ENCODE results near the gene TRIM51G.
"Not testable (repeated sequence)": the region's sequence is repeated elsewhere in the genome, so short reads cannot be mapped to it uniquely, and the experiment has no call there.

TRIM51G gene, protein sequence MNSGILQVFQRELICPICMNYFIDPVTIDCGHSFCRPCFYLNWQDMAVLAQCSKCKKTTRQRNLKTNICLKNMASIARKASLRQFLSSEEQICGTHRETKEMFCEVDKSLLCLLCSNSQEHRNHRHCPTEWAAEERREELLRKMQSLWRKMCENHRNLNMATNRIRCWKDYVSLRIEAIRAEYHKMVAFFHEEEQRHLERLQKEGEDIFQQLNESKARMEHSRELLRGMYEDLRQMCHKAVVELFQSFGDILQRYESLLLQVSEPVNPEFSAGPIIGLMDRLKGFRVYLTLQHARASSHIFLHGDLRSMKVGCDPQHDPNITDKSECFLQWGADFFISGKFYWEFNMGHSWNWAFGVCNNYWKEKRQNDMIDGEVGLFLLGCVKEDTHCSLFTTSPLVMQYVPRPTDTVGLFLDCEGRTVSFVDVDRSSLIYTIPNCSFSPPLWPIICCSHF

DNA sequence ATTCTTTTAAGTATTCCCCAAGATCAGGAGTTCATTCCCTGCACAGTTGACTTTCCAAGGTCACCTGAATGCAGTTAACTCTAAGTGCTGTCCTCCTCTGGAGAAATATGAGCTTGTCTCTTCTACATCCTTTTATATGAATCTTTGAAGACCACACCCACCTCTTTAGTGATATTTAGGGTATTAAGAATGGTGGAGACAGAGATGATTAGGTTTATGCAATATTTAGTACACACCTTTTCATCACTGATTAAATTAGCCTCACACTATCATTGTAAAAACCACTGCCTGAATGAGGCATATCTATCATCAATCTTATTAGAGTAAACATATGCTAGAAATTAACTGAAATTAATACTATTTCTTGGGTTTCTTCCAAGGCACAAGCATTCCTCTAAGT lies at the start of gene TRIM51G:
TRIM51G (minus strand) TSS at position 101 of the 400 bp plus-strand sequence. CDS start 2,190 bp downstream, outside the sequence.
- DNase-seq: not testable (repeated sequence)

DNA sequence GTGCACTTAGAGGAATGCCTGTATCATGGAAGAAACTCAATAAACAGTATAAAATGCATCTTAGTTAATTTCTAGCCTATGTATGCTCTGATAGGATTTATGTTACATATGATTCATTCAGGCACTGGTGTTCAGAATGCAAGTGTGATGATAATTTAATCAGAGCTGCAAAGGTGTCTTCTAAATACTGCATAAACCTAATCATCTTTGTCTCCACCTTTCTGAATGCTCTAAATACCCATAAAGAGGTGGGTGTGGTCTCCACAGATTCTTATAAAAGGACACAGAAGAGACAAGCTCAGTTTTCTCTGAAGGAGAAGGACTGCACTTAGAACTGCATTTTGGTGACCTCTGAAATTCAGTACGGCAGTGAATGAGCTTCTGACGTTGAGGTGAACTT lies 44.8 kb upstream of the TRIM51G start, which contains the start of gene TRIM49B:
TRIM49B (plus strand) TSS at position 301 of the 400 bp plus-strand sequence. CDS start 2,777 bp downstream, outside the sequence.
- DNase-seq: not testable (repeated sequence)

DNA sequence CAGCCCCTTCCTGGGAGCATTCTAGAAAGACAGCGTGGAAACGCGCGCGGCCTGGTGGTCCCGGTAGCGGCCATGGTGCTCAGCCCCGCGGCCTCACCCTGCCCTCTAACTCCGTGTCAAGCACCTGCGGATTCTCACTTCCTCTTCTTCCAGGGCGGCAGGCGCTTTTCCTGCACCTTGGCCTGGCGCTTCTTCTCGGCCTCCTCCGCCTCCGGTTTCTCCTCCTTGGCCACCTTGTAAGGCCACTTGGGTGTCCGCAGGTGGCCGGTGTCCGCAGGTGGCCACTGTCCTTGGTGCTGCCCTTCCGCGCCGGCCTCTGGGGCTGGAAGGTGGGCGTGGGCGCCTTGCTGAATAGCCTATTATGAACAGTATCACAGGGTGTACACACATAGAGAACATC lies 15.1 kb downstream of the TRIM51G start:
- not testable (repeated sequence) for DNase-seq

DNA sequence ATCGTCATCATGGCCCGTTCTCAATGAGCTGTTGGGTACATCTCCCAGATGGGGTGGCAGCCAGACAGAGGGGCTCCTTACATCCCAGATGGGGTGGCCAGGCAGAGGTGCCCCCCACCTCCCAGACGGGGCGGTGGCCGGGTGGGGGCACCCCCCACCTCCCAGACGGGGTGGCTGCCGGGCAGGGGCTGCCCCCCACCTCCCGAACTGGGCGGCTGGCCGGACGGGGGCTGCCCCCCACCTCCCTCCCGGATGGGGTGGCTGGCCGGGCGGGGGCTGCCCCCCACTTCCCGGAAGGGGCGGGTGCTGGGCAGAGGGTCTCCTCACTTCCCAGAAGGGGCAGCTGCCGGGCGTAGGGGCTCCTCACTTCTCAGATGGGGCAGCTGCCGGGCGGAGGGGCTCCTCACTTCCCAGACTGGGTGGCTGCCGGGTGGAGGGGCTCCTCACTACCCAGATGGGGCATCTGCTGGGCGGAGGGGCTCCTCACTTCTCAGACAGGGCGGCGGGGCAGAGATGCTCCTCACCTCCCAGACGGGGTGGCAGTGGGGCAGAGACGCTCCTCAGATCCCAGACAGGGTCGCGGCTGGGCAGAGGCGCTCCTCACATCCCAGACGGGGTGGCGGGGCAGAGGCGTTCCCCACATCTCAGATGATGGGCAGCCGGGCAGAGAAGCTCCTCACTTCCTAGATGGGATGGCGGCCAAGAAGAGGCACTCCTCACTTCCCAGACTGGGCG lies 28.2 kb downstream of the TRIM51G start:
- DNase-seq: not testable (repeated sequence)

DNA sequence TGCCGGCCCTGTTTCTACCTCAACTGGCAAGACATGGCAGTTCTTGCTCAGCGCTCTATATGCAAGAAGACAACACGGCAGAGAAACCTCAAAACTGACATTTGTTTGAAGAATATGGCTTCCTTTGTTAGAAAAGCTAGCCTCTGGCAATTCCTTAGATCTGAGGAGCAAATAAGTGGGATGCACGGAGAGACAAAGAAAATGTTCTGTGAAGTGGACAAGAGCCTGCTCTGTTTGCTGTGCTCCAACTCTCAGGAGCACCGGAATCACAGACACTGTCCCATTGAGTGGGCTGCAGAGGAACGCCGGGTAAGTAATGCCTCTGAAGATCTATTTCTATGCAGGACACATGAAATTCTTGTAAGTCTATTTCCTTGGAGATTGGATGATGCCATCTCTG lies 37.9 kb downstream of the TRIM51G start:
- not testable (repeated sequence) for DNase-seq
